SKM-1 (cell line): ENCODE results near the gene GIT1.
A peak's percentile ranks its signal among the peaks of the same experiment; 100 is the strongest.

Source experiments
- DNase-seq: peaks from one replicate; lab custom pipeline; 2025; ENCODE audit not compliant: unreplicated experiment; lab: John Stamatoyannopoulos, UW

Gene GIT1

DNA sequence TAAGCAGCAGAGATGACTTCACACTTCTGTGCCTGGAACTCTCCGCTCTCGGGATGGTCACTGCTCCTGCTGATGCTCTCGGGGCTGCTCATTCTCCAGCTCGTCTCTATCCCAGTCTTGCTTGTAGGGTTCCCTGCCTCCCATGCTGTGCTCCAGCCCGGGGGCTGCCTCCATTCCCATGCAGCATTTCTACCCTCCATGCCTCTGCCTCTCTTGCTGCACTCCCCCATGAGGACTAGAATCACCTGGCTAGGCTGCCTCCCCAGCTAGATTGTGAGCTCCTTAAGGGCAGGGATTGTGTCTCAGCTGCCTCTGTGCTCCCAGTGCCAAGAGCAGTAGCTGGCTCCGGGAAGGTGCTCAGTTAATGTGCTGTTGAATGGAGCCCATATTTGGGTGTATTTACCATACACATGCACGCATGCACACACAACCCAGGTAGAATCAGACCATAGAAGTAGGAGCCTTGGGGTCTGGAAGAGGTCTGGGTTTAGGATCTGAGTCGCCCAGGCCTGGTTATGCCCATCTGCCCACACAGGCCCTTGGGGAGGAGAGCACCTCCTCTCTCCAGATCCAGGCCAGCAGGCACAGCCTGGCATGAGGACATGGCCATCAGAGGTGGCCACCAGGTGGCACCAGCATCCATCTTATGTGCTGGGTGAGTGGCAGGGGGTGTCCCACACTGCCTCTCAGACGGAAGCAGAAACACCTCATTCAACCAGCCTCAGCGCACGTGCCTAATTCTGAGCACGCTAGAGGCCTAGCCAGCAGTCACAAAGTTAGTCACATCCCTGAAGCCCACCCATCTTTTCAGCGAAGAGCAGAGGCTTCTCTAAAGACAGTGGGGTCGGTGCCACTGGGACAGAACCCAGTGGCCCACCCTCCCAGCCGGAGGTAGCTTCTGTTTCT lies 9.3 kb downstream of the GIT1 start:
- no peak for DNase-seq

DNA sequence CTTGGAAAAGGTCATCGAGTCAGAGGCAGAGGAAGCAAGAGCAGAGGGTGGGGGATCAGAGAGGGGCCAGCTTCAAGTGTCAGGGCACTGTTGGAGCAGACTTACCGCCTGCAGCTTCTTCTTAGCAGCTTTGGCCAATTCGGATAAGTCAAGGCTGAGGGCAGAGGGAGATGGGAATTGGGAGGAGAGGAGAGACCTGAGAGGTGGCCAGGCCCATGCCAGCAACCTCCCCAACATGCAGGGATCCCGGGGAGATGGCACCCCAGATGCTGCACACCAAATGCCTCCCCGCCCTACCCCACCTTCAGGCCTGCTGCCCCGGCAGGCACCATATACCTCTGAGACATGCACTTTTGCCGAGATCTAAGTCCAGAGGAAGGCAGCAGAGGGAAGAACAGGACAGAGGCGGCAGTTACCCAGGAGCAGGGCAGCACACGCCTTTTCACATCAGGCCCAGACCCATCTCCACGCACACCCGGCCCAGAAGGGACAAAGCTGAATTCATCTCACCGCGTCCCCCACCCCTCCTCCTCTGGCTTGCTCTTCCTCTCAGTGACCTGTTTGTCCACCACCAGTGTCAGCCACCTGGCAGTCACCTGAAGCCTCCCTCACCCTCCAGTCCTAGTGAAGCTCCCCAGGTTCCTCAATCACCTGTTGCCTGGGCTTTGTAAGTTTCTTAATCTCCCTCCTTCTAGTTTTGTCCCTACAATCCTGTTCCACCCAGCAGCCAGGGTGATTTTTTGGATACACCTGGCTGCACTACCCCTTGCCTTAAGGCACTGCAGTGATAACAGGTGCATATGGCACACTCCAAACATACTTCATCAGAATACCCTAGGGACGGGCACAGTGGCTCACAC lies 10.6 kb downstream of the GIT1 start:
- DNase-seq = no peak

DNA sequence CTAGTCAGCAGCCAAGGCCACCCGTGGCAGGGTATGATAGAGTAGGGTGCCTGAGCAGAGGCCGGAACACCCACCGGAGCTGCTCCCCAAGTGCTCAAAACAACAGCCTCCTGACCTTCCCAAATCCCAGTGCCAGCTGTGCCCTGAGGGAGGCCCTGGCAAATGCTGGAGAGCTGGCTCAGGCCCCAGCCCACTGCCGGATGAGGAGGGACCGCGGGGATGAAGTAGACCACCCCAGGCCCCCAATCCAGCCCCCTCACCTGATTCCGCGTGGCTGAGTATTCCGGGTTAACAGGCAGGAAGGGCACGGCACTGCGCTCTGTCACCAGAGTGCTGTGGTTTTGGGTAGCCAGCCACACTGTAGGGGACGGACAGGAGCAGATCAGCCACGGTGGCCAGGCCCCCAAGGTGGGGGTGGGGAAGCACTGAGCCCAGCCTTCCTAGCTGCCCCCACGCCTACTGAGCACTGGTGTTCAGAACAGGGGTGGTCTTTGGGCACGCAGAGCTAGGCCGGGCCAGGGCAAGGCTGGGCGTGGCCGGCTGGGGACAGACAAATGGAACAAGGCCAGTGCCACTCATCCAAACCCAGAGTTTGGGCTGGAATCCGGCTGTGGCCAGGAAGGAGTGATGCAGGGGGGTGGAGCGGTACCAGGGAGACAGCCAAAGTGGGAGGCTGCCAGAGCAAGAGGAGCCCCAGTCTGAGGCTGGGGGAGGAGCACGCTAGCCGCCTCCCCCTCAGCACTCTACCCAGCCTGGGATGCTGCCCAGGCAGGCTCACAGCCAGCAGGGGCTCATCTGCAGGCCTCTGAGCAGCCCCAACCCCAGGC lies 11.8 kb downstream of the GIT1 start:
- DNase-seq = no peak

DNA sequence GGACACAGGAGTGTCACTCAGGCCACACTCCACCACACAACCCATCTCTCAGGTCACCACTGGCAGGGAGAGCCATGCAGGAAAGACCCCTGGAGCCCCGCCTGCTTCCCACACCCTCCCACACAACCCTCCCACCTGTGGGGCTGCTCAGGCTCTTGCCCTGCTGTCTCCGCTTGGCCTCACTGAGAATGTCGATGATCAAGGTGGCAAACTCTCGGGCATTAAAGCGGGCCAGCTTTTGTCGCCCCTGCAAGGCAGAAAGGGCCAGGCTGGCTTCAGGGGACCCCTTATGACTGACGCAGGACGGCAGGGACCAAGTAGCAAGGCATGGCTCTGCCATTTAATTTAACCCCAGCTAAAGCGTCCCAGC lies 12.5 kb downstream of the GIT1 start:
- DNase-seq = no peak

DNA sequence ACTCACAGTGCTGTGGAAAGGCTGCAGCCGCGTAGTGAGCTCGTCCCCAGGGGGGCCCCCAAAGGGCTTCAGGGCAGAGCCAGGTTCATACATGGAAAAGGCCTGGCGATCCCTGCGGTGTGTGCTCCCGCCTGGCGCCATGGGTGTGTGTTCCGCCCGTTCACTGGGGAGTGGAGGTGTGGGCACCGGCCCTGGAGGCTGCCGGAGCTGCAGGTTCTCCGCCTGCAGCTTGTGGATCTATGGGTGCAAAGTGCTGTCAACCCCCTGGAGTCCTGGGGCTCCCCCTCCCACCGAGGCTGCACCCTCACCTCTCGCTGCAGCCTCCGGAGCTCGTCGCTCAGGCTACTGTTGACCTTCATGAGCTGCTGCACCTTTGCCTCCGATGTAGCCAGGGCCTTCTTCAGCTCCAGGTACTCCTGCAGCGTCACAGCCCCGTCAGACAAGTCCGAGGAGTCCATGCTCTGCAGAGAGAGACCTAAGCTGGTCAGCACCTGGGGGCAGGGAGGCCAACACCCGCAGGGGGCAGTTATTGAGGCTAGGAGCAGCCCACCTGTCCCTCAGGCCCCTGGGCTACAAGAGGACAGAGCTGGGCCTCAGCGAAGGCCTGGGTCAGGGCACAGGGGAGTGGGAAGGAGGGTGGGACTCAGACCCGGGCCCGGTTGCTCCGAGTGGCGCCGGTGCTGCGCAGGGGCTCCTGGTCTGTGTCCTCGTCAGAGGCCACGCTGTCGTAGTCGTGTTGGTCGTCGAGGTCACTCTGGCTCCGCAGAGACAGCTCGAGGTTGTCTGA lies 13.0 kb downstream of the GIT1 start:
- no peak for DNase-seq

DNA sequence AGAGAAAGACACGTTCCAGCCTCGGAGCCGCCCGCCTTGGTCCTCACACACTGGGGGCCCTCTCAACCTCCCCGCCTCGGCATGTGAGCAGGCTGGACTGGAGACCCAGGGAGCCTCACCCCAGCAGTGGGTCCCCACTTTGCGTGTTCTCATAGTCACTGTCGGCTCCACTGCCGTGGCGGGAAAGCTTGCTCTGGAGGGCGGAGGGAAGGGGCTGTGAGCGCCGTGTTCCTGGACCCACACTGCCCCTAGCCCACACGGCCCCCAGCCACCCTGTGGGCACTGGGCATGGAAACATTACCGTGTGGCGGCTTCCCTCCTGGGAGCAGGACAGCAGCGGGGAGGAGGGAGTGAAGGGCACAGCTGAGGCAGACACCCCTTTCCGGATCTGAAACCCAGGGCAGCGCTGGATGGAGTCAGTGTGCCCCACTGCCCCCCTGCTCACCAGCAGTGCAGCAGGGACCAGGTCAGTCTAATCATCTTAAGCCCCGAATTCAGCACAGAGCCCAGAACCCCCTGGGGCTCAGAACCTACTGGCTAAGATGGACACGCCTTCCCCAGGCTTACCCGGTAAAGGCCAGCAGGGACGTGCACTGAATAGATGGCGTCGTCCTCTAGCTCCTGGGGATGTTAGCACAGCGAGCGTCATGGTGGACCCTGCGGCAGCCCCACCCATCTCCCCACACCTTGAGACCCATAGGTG lies 13.8 kb downstream of the GIT1 start:
- DNase-seq = no peak

DNA sequence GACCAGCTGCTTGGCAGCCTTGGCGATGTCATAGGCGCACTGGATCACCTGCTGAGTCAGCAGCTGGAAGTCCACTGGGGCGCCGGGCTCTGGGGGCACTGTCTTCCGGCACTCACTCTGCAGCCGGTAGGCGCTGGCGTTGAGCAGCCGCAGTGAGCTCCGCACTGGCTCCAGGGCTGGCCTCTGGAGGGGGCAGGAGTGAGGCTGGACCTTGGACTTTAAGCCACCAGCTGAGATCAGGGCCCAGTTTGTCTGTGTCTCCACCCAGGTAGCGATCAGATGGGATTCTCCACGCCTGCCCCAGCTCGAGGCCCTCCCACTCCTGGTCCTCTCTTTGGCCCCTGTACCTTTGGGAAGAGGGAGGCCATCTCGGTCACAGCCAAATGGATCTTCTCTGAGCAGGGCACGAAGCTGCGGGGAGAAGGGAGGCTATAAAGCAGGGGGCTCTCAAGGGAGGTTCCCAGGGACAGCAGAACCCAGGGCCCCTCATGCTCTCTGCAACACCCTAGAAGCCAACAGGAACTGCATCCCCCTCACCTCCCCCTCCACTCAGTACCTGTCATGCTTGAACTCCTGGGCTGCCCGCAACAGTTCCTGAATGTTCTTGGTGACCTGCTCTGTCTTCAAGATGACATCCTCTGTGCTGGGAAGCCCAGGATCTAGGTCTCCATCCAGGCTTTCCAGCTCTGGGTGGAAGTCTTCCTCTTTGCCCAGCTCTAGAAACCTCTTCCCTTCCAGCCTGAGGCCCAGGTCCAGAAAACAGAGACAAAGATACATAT lies 14.5 kb downstream of the GIT1 start:
- DNase-seq = no peak

DNA sequence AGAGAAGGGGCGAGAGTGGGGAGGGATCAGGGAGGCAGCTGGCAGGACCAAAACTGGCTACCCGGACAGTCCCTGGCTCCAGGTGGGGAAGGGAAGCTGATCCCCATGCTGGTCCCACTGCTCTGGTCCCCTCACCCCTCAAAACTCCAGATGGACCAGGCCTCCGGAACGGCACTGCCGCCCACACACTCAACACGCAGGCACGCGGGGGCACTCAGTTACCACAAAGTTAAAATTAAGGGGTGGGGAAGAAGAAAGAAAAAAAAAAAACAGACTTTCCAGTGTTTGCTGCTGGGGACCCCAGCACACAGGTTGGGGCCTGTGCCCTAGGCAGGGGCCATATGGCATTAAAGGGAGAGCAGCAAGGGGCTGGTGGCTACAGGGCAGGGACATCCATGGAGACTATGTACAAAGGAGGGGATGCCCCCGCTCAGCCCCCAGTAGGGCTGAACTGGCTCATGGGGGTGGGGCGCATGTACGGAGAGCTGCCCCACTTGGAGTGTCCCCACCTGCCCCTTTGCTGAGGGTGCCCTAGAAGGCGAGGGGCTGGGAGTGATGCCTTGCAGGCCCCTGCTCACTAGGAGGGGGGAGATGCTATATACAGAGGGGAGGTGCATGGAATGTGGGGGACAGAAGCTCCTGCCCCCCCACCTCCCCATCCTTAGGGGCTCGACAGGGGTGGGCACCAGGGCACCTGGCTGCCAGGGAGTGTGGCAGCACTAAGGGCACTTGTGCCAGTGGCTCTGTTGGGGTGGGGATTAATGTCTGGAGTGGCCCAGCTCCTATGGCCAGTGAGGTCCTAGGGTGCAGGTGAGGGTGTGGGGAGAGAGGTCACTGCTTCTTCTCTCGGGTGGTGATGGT lies 15.3 kb downstream of the GIT1 start:
- DNase-seq = no peak

DNA sequence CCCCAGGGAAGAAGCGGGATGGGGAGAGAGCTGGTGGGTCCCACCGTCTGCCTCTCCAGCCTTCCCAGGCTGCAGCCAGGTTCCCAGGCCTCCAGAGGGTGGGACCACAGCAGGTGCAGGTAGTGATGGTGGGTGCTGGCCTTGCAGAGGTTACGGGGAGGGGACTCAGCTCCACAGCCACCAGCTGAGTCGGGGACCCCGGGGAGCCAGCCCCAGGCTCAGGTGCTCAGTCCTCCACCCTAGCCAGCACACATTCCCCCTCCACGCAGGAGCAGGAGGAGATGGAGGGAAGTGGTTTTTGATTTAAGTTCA lies 15.9 kb downstream of the GIT1 start:
- no peak for DNase-seq

DNA sequence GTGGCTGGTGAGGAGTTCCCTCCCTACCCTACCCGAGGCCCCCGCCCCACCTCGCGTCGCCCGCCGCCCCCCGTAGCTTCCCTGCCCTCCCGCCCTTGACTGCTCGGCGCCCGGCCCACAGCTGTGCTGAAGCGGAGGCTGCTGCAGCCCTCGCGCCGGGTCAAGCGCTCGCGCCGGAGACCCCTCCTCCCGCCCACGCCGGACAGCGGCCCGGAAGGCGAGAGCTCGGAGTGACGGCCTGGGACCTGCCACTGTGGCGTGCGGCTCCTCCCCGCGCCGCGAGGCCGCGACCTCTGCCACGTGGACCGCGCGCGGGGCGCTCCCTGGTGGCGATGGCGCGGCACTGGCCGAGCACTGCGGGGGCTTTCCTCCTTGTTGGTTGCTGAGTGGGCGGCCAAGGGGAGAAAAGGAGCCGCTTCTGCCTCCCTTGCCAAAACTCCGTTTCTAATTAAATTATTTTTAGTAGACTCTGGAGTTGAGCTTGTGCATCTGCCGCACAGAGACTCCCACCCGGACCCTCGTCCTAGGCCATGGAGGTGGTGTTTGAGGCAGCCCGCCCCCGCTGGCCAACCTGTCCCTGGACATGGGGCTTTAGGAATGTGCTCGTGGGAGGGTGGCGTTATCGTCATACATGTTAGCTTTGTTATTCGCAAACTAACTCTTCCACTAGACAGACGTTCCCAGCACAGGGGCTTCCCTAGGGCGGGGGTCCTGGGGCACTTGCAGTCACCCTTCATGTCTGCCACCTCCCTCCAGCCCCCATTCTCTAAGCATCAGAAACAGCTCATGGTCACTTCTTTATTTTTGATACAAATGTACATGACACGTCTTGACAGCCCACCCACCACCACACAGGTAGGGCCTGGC lies 16.5 kb downstream of the GIT1 start:
- DNase-seq = no peak

DNA sequence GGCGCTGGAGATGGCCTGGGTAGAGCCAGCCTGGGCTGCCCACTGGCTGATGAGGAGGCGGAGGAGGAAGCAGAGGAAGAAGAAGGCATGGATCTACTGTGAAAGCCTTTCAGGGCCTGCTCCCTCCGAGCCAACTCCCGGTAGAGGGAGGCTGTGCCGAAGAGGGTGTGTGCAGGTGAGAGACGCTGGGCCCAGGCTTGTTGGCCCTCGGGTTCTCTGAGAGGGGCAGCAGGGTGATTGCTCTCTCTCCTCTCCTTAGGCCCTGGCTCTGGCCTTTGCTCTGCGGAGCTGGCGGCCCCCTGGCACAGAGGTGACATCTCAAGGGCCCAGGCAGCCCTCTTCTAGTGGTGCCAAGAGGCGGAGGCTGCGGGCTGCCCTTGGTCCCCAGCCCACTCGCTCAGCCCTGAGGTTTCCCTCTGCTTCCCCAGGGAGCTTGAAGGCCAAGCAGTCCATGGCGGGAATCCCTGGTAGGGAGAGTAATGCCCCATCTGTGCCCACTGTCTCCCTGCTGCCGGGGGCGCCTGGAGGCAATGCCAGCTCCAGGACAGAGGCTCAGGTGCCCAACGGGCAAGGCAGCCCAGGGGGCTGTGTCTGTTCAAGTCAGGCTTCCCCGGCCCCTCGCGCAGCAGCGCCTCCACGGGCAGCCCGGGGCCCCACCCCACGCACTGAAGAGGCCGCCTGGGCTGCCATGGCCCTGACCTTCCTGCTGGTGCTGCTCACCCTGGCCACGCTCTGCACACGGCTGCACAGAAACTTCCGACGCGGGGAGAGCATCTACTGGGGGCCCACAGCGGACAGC lies 17.4 kb downstream of the GIT1 start:
- DNase-seq = no peak

DNA sequence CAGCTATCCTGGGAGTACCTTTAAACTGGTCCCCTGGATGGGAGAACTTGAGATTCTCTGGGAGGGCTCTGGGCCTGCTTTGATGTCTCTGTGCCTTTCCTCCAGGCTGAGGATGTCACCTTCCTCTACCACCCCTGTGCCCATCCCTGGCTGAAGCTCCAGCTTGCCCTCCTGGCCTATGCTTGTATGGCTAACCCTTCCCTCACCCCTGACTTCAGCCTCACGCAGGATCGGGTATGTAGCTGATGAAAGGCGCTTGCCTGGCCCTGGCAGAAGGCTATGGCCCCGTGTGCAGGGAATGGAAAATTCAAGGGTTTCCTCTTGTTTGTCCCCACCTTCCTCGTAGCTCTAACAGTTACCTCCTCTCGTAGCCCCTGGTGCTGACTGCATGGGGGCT lies 18.0 kb downstream of the GIT1 start:
- DNase-seq = no peak

DNA sequence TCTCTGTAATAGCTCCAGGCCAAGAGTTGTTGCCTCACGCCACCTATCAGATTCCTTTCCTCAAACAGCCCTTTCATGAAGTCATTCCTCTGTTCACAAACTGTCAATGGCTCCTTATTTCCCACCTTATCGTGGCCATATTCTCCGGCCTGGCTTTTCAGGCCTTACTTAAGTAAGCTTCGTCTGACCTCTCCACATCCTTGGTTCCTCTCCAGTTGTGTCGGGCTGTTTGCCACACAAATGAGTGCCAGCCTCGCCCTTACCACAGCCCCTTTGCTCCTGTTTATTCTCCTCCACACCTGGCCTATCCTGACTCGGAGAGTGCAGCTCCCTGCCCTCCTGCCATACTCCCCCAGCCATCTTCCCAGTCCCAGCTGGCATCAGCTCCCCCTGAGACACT lies 18.9 kb downstream of the GIT1 start:
- no peak for DNase-seq

DNA sequence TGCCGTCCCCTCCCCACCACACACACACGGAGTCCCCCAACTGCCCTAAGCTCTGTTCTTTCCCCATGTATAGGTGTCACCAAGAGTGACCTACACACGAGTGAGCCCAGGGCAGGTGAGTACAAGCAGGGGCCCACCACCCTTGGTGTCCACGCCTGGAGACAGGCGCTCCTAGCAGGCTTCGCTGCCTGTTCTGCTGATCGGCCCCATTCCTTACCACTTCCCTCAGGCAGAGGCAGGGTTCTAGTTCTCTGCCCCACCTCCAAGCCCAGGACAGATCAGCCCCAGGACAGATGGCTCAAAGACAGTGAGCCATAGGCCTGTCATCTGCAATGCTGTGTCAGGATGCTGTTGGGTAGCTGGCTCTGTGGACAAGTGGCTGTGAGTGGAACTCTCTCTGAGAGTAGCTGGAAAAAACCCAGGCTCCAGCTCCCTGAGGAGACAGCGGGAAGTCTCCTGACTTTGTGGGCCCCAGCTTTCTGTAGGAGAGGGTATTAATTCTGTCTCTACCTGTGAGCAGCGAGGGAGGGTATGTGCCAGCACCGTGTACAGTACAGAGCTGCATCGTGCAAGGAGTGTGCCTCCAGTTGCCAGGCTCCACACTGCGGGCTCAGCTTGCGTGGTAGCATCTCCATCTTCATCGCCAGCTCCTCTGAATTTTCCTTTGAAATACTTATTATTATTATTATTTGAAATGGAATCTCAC lies 20.1 kb downstream of the GIT1 start:
- no peak for DNase-seq

DNA sequence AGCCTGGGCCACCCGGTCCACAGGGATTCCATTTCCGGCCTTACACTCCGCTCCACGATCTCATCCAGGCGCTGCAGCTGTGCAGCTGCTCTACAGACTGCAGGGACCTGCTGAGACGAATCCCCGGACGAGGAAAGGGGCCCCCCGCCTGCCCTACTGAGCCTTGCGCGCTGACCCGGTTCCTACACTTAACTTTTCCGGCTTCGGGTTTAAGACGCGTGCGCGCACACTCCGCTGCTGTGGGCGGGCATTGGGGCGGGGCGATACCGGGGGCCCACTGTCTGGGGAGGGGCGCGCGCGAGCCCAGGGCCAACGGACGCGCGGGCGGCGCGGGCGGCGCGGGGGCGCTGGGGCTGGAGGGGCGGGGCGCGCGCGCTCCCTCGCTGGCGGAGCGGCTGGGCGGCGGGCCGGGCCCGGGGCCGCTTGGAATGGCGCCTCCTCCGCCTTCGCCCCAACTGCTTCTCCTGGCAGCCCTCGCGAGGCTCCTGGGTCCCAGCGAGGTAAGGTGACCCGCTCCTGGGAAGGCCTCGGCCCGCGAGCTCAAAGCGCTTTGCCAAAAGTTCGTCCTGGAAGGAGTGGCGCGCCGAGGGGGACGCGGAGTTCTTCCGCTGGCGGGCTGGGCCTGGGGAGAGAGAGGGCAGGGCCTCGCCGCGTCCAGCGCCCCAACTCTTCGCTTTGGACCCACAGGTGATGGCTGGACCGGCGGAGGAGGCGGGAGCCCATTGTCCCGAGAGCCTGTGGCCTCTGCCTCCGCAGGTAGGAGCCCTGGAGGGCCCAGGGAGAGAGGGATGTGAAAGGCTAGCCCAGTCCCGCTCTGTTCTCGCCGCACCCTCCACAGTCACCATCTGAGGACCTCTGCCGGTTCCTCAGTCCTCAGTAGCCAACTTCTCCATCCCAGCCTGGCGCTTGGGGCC lies 20.9 kb downstream of the GIT1 start, which contains the start of gene TP53I13:
TP53I13 (plus strand) TSS at position 371 of the 914 bp plus-strand sequence; CDS start at position 429, 58 bp downstream.
- peak; percentile 51 for DNase-seq
